Activated CD4-positive, alpha-beta T cell treated with anti-CD3 and anti-CD28 coated beads for 36 hours (primary cell): Measurements from ENCODE around the gene SLC6A7. TPM values are rescaled to one million over a fixed set of nuclear protein-coding genes. Genes with fewer than 3 reads are reported as not detected.

Source experiments
- ATAC-seq: fragments of 200-7000 bp; cut with Tn5 transposase; one replicate; pipeline ENCODE4 v1.10.0; 2021; ENCODE audit warnings: mild to moderate bottlenecking, moderate library complexity
- CTCF ChIA-PET: fragments of 350-600 bp; sonication (Branson Sonifier 250); formaldehyde crosslinking; loops from one replicate; lab custom pipeline; 2021; ENCODE audit warnings: antibody characterized with exemption; lab: Charles Lee
- POLR2A ChIA-PET: fragments of 350-600 bp; sonication (Branson Sonifier 250); formaldehyde crosslinking; loops from one replicate; lab custom pipeline; 2021; ENCODE audit warnings: antibody characterized with exemption, inconsistent platforms; lab: Charles Lee
- DNase-seq: peaks from one replicate; pipeline ENCODE4 v3.0.0-alpha.2; 2020
- H3K27ac Mint-ChIP-seq: one replicate; pipeline ENCODE4 v1.8.0; 2021; ENCODE audit warnings: mixed read lengths
- H3K27me3 Mint-ChIP-seq: one replicate; pipeline ENCODE4 v1.8.0; 2021; ENCODE audit warnings: mixed read lengths
- H3K36me3 Mint-ChIP-seq: one replicate; pipeline ENCODE4 v1.8.0; 2021; ENCODE audit warnings: low read depth, mixed read lengths
- H3K4me1 Mint-ChIP-seq: one replicate; pipeline ENCODE4 v1.8.0; 2021; ENCODE audit warnings: mixed read lengths
- H3K4me3 Mint-ChIP-seq: one replicate; pipeline ENCODE4 v1.8.0; 2021; ENCODE audit warnings: mild to moderate bottlenecking, moderate library complexity, mixed read lengths
- H3K9me3 Mint-ChIP-seq: one replicate; pipeline ENCODE4 v1.8.0; 2021; ENCODE audit warnings: low read depth, mixed read lengths
- intact Hi-C, 2 experiments: fragments of 100-400 bp; cut with DNase I in 1 of 2; cut with micrococcal nuclease in 1 of 2; formaldehyde crosslinking; loops; one replicate each; pipeline versions ENCODE4 v1.14.2 to v1.15.1; 2022 to 2024; cut with DNase I, micrococcal nuclease
- total RNA-seq, 2 experiments: library from RNA; stranded (reverse); gene quantifications; one replicate each; pipeline ENCODE4 v1.2.3, GENCODE V29; 2021

Gene SLC6A7
- total RNA-seq, 2 experiments from 2014 or later, result not detected

GRCh38 chr5:150236981-150237754, 47.3 kb downstream of the SLC6A7 start:
- ChIA-PET POLR2A (no interaction called here), CTCF (no interaction called here)
- no peak overlapping the region for H3K4me3 Mint-ChIP-seq
- no peaks in the 10 kb centered on the region for H3K27me3 Mint-ChIP-seq
- no peak overlapping the region for H3K27ac Mint-ChIP-seq
- no peaks in the 10 kb centered on the region for H3K4me1 Mint-ChIP-seq
- ATAC-seq, result no peak
- no peak for DNase-seq
- intact Hi-C loops, result no loop called here
- no peaks in the 10 kb centered on the region for H3K36me3 Mint-ChIP-seq
- H3K9me3 Mint-ChIP-seq, result no peaks in the 10 kb centered on the region

GRCh38 chr5:150238646-150239045, 48.8 kb downstream of the SLC6A7 start:
- ChIA-PET CTCF (no interaction called here), POLR2A (no interaction called here)
- Mint-ChIP-seq H3K27ac (no peak overlapping the region), H3K27me3 (no peaks in the 10 kb centered on the region), H3K4me3 (no peak overlapping the region), H3K9me3 (no peaks in the 10 kb centered on the region), H3K4me1 (no peaks in the 10 kb centered on the region), H3K36me3 (no peaks in the 10 kb centered on the region)
- intact Hi-C loops, result no loop called here
- no peak for DNase-seq
- no peak for ATAC-seq

- no peaks in the 10 kb centered on the region for H3K36me3 Mint-ChIP-seq
- POLR2A ChIA-PET, result no interaction called here
- H3K9me3 Mint-ChIP-seq, result no peaks in the 10 kb centered on the region
- CTCF ChIA-PET, result no interaction called here
- no peak overlapping the region for H3K4me3 Mint-ChIP-seq
- DNase-seq (no peak), ATAC-seq (no peak)
- intact Hi-C loops, result no loop called here
- H3K4me1 Mint-ChIP-seq, result no peaks in the 10 kb centered on the region
- no peak overlapping the region for H3K27ac Mint-ChIP-seq
- H3K27me3 Mint-ChIP-seq, result no peaks in the 10 kb centered on the region
Observed at GRCh38 chr5:150239099-150239793, 49.4 kb downstream of the SLC6A7 start.

- CTCF ChIA-PET, result interaction anchor here (0.6 kb wide), 1 partner anchor 80 kb away, joined by 4 read pairs; no protein-coding TSS in a partner anchor
- H3K4me1 Mint-ChIP-seq, result no peaks in the 10 kb centered on the region
- intact Hi-C loops, result no loop called here
- ATAC-seq, result no peak
- H3K36me3 Mint-ChIP-seq, result no peaks in the 10 kb centered on the region
- DNase-seq, result no peak
- H3K9me3 Mint-ChIP-seq, result no peaks in the 10 kb centered on the region
- POLR2A ChIA-PET, result no interaction called here
- H3K27me3 Mint-ChIP-seq, result no peaks in the 10 kb centered on the region
- H3K27ac Mint-ChIP-seq, result no peak overlapping the region
- no peak overlapping the region for H3K4me3 Mint-ChIP-seq
Observed at GRCh38 chr5:150239794-150240122, 49.9 kb downstream of the SLC6A7 start.

- CTCF ChIA-PET, result no interaction called here
- Mint-ChIP-seq H3K27ac (no peak overlapping the region), H3K36me3 (no peaks in the 10 kb centered on the region), H3K4me1 (no peaks in the 10 kb centered on the region), H3K4me3 (no peak overlapping the region), H3K9me3 (no peaks in the 10 kb centered on the region), H3K27me3 (no peaks in the 10 kb centered on the region)
- POLR2A ChIA-PET, result no interaction called here
- intact Hi-C loops, result no loop called here
- DNase-seq (no peak), ATAC-seq (no peak)
Observed at GRCh38 chr5:150241298-150242160, 51.7 kb downstream of the SLC6A7 start.

- Mint-ChIP-seq H3K4me3 (no peak overlapping the region), H3K27ac (no peak overlapping the region), H3K27me3 (no peaks in the 10 kb centered on the region), H3K4me1 (no peaks in the 10 kb centered on the region), H3K36me3 (no peaks in the 10 kb centered on the region), H3K9me3 (no peaks in the 10 kb centered on the region)
- no peak for DNase-seq
- no peak for ATAC-seq
- intact Hi-C loops, result no loop called here
- CTCF ChIA-PET, result interaction anchor here (0.6 kb wide), 1 partner anchor 575 kb away, joined by 4 read pairs; no protein-coding TSS in a partner anchor
- POLR2A ChIA-PET, result interaction anchor here (0.7 kb wide), 1 partner anchor 8 kb away, joined by 3 read pairs; no protein-coding TSS in a partner anchor
Observed at GRCh38 chr5:150242251-150242894, 52.5 kb downstream of the SLC6A7 start.

- POLR2A ChIA-PET, result no interaction called here
- DNase-seq (no peak), ATAC-seq (no peak)
- no peaks in the 10 kb centered on the region for H3K4me1 Mint-ChIP-seq
- no peaks in the 10 kb centered on the region for H3K27me3 Mint-ChIP-seq
- intact Hi-C loops, result no loop called here
- no peak overlapping the region for H3K27ac Mint-ChIP-seq
- CTCF ChIA-PET, result interaction anchor here (0.6 kb wide), 1 partner anchor 119 kb away, joined by 3 read pairs; no protein-coding TSS in a partner anchor
- H3K9me3 Mint-ChIP-seq, result no peaks in the 10 kb centered on the region
- H3K36me3 Mint-ChIP-seq, result no peaks in the 10 kb centered on the region
- H3K4me3 Mint-ChIP-seq, result no peak overlapping the region
Observed at GRCh38 chr5:150243590-150243989, 53.7 kb downstream of the SLC6A7 start.

- H3K27me3 Mint-ChIP-seq, result no peaks in the 10 kb centered on the region
- no peaks in the 10 kb centered on the region for H3K36me3 Mint-ChIP-seq
- POLR2A ChIA-PET, result no interaction called here
- intact Hi-C loops, result no loop called here
- DNase-seq, result no peak
- H3K9me3 Mint-ChIP-seq, result no peaks in the 10 kb centered on the region
- H3K4me3 Mint-ChIP-seq, result no peak overlapping the region
- H3K4me1 Mint-ChIP-seq, result no peaks in the 10 kb centered on the region
- ATAC-seq, result no peak
- H3K27ac Mint-ChIP-seq, result no peak overlapping the region
- CTCF ChIA-PET, result interaction anchor here (0.5 kb wide), 1 partner anchor 377 kb away, joined by 3 read pairs; no protein-coding TSS in a partner anchor
Observed at GRCh38 chr5:150244209-150244608, 54.3 kb downstream of the SLC6A7 start.

GRCh38 chr5:150245111-150245789, 55.4 kb downstream of the SLC6A7 start:
- Mint-ChIP-seq H3K4me1 (no peaks in the 10 kb centered on the region), H3K4me3 (no peak overlapping the region), H3K36me3 (no peaks in the 10 kb centered on the region), H3K27me3 (no peaks in the 10 kb centered on the region), H3K9me3 (no peaks in the 10 kb centered on the region), H3K27ac (no peak overlapping the region)
- ATAC-seq, result no peak
- ChIA-PET POLR2A (no interaction called here), CTCF (no interaction called here)
- intact Hi-C loops, result no loop called here
- no peak for DNase-seq

- CTCF ChIA-PET, result interaction anchor here (1.2 kb wide), 1 partner anchor 105 kb away, joined by 4 read pairs; no protein-coding TSS in a partner anchor
- no peaks in the 10 kb centered on the region for H3K36me3 Mint-ChIP-seq
- intact Hi-C loops, result no loop called here
- DNase-seq, result no peak
- no peaks in the 10 kb centered on the region for H3K4me1 Mint-ChIP-seq
- H3K27ac Mint-ChIP-seq, result no peak overlapping the region
- ATAC-seq, result no peak
- H3K9me3 Mint-ChIP-seq, result no peaks in the 10 kb centered on the region
- POLR2A ChIA-PET, result no interaction called here
- H3K27me3 Mint-ChIP-seq, result no peaks in the 10 kb centered on the region
- H3K4me3 Mint-ChIP-seq, result no peak overlapping the region
Observed at GRCh38 chr5:150245808-150246207, 55.9 kb downstream of the SLC6A7 start.
